GM18861 (cell line): Measurements from ENCODE around the gene CPN2.

Experiments
- ATAC-seq: cut with Tn5 transposase; IDR thresholded peaks from one replicate; pipeline ENCODE4 v1.9.1; 2021; ENCODE audit not compliant: unreplicated experiment

CPN2 gene

DNA sequence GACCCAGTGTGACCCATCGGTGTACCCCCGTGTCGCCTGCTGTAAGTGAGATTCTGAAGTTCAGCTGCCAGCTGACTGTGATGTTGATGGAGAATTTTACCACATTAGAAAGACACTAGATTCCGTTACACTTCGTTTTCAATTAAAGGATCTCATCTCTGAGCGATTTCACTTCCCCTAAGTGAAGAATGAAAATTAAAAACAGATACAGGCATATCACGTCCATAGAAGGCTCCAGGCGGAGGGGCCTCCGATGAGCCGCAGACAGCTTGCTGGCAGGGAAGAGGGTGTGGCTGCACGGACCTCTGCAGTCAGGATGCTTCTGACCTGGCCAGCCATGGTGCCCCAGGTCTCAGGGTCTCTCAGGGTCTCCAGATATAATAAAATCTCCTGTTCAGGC lies 6.6 kb upstream of the CPN2 start:
- ATAC-seq: no peak

- ATAC-seq: no peak
These were observed 4.3 kb upstream of the CPN2 start for GRCh38 chr3:194355379-194355778.

DNA sequence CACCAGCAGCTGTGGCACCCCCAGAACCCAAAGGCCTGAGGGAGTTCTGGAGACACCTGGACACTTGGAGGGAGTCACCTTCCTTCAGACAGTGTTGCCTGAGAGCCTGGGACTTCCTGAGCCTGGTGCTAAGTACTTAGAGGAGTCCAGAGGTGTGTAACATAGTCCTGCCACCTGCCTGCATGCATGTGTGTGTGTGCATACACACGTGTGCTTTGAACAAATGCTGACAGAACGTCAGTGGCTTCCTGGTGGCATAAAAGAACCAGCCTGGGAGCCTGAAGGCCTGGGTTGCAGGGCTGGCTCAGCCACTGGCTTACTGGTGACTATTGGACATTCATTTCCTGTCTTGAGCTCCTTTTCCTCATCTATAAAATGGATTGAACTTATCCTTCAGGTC lies 3.2 kb upstream of the CPN2 start:
- ATAC-seq: no peak

- ATAC-seq: no peak
These were observed 1.6 kb upstream of the CPN2 start for GRCh38 chr3:194352667-194353246.

DNA sequence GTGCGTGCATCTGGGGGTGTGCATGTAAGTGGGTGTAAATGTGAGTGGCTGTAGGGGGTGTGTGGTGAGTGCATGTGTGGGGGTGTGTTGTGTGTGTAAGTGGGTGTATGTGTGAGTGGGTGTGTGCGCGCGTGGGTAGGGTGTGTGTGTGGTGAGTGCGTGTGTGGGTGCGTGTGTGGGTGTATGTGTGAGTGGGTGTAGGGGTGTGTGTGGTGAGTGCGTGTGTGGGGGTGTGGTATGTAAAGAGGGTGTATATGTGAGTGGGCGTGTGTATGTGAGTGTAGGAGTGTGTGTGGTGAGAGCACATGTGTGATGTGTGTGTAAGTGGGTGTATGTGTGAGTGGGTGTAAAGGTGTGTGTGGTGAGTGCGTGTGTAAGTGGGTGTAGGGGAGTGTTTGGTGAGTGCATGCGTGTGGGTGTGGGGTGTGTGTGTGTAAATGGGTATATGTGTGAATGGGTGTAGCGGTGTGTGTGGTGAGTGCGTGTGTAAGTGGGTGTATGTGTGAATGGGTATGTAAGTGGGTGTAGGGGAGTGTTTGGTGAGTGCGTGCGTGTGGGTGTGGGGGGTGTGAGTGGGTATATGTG lies 916 bp upstream of the CPN2 start:
- no peak for ATAC-seq

GRCh38 chr3:194350726-194351071 lies 429 bp downstream of the CPN2 start:
- no peak for ATAC-seq

DNA sequence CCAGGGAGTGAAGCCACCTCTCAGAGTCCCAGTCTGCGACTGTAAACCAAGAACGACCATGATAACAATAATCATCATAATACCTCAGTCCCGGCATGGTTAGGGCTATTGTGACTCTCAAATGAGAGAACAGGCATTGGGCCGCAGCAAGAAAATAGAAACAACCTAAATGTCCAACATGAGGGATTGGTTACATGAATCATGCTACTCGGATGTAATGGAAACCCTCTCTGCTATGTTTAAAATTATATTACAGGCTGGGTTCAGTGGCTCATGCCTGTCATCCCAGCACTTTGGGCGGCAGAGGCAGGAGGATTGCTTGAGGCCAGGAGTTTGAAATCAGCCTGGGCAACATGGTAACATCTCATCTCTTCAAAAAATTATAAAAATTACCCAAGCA lies 2.8 kb downstream of the CPN2 start:
- no peak for ATAC-seq

DNA sequence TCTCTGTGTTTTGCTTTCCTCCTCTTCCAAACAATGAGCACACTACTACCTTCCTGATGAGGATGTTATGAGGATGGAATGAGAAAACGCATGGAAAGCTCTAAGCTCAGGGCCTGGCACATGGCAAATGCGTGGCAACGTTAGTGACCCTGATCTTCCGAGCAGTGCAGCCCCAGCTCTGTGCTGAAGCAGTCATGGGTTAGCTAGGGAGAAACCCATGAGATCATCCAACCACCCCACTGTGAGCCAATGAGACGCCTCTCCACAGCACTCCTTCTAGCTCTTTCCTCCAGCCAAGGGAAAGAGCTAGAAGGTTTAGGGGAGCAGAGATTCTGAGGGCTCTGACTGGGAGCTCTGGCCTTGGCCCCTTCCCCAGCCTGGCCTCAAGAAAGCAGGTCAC lies 4.5 kb downstream of the CPN2 start:
- no peak for ATAC-seq

GRCh38 chr3:194346035-194346434 lies 5.1 kb downstream of the CPN2 start:
- no peak for ATAC-seq

- no peak for ATAC-seq
These were observed 7.1 kb downstream of the CPN2 start for GRCh38 chr3:194344012-194344411.

DNA sequence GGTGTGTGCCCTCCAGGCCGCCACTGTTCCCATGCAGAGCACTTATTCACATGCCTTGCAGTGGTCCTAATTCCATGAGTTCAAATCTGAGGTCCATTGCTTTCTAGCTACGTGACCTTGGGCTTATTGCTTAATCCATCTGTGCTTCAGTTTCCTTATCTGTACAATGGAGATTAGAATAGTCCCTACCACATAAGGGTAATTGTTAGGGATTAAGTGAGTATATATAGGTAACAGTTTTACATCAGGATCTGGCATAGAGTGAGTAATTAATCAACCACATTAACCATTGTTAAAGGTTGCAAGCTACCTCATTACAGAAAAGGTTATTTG lies 7.6 kb downstream of the CPN2 start:
- no peak for ATAC-seq

DNA sequence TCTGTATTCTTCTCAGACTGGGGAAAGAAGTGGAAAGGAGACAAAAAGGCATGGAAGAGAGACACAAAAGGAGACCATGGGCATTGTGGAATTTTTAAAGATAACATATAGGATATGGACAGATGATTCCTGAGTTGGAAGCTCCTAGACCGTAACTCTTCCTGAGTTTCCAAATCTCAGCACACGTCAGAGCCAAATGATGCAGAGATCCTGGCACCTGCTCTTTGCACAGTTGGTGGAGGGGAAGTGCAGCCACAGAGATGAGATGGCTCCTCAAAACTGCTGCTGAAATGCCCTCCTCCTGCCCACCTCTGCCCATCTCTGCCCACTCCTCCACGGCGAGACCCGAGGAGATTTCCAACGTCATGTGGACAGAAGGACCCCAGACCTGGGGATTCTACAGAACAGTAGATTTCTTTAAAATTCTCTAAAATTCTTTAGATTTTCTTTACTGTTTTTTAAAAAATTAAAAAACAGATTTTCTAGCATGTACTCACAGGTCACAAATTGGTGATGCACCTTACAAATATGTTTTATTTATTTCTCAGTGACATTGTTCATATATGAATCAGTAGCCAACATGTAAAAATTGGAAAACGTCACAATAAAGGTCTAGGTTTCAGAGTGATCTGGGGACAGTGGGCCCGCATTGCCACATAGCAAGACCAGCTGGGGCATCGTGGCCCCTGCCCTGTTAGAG lies 8.1 kb downstream of the CPN2 start:
- ATAC-seq: no peak

DNA sequence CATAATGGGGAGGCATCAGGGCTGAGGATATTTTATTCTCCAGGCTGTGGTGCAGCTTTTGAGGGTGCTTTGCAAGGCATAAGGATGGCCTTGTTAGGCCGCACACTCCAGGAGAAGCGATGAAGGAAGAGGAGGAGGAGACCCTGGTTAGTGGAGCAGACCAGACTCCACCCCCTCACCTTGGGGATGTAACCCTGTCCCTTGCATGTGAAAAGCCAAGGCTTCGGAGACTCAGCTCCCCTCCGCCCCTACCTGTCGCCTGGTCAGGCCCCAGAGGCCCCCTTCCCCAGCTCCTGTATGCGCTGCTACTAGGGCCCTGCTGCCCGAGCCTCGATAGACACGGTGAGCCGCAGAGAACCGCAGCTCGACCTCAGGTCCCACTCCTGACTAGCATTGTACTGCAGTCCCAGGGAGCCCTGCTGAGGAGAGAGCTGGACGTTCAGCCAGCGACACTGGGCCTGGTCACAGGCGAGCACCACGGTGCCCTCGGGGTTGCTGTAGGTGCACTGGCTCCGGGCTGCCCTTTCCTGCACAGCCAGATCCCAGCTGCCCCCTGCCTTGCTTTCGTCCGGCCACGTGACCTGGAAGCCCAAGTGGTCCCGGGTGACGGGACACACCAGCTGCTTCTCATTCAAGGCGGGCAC lies 10.2 kb downstream of the CPN2 start:
- no peak for ATAC-seq

DNA sequence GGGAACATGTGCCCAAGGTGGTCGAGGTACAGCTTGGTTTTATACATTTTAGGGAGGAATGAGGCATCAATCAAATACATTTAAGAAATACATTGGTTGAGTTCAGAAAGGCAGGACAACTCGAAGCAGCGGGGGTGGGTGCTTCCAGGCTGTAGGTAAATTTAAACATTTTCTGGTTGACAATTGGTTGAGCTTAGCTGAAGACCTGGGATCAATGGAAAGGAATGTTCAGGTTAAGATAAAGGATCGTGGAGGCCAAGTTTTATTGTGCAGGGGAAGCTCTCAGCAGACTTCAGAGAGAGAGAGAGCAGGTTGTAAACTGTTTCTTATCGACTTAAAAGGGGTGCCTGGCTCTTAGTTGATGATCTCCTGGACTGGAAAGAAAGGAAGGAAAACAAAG lies 11.3 kb downstream of the CPN2 start:
- no peak for ATAC-seq

DNA sequence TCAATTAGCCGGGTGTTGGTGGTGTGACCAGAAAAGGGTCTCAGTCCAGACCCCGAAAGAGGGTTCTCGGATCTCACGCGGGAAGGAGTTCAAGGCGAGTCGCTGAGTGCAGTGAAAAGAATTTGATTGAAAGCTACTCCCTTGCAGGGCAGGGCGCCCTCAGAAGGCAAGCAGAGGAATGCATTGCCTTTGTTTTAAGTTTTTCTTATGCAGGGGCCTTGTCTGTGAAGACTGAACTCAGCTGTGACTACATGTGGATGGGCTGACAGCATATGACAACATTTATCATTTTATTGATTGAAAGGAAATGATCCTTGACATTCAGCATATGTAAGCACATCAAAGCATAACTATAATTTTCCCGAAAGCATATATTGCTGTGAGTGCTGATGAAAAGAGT lies 11.8 kb downstream of the CPN2 start:
- ATAC-seq: no peak

DNA sequence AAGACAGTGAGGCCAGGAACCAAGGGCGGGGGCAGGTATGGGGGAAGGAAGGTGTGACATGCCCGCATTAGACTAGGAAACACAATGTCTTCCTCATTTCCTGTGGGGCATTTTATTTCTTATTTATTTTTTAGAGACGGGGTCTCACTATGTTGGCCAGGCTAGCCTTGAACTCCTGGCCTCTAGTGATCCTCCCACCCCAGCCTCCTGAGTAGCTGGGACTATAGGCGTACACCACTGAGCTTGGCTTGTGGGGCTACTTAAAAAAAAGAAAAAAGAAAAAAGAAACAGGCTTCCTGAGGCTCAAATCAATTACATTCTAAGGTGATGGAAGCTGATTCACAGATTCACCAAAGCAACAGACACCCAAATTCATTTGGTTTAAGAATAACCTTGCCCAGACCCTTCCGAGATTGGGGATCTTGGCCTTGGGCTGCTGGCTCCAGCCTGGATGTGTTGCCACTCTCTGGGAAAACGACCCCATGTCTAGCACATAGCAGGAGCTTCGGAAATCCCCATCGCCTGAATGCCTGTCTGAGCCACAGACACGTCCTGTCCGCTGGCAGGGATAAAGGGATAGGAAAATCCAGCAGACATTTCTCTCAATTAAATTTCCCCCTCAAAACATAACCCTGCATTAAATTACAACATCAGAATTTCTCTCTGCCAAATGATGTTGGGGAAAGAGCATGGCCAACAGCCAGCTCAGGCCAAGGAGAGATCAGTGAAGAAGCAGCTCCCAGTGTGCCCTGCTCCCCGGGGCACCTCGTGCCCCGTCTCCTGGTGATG lies 13.0 kb downstream of the CPN2 start:
- ATAC-seq: no peak

DNA sequence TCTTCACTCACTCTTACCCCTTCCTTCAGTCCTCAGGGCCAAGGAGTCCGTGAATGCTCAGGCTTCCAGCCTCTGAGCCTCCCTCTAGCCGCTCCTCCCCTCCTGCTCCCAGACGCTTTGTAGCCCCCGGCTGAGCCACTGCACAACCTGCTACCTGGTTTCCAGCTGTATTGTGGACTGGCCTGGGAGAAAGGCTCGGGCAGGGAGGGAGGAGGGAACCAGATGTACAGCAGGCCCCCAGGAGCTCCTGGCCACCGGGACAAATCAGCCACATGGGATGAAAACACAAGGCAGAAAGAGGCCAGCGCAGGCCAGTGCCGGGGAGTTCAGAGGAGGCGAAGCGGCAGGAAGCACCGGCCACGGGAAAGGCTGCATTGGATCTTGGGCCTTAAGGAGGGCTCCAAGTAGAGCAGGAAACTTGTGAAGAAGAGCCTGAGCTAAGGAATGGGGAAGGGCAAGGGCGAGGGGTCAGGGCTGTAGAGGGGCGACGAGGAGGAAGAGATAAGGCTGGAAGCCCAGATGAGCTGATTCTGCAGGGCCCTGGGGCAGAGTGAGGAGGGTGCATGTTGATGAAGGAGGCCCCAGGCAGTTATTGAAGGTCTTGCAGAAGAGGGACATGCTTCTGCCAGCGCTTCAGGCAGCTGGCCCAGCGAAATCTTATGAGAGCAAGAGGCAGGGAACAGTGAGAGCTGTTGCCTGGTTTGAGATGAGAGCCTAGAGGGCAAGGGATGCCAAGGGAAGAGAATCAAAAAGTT lies 14.3 kb downstream of the CPN2 start:
- ATAC-seq: no peak

- ATAC-seq: no peak
These were observed 17.2 kb downstream of the CPN2 start for GRCh38 chr3:194333981-194334320.

- ATAC-seq: peak; percentile 89
These were observed 17.7 kb downstream of the CPN2 start for GRCh38 chr3:194333212-194333980.

DNA sequence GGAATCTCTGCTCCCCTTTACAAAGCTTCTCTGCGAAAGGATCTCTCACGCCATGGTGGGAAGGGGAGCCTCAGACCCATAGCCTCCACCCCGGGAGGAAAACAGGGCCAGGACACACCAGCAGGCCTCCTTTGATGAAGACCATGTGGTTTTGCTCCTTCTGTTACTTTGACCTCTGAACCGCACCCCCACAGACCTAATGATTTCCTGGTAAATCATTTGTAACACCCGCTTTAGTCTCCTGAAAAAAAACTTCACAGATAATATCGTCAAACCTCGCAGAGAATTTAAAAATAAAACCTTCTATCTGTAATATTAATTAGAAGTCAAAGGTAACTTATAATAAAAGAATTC lies 18.3 kb downstream of the CPN2 start:
- ATAC-seq: no peak
